Neural crest cell (in vitro differentiated cells): ENCODE measurements around the gene ERP44. TPM values are rescaled to one million over a fixed set of nuclear protein-coding genes. Genes with fewer than 3 reads are reported as not detected.

Experiments
- DNase-seq: peaks from one replicate; pipeline ENCODE4 v3.0.0; 2021; ENCODE audit warnings: low read depth, mixed read lengths, low spot score
- H3K27ac Mint-ChIP-seq: one replicate; pipeline ENCODE4 v1.8.0; 2021; ENCODE audit warnings: mild to moderate bottlenecking, mixed read lengths; ENCODE audit not compliant: unreplicated experiment
- H3K27me3 Mint-ChIP-seq: 2 replicates; pipeline ENCODE4 v1.8.0; 2021; ENCODE audit warnings: low read depth, mild to moderate bottlenecking, mixed read lengths
- H3K36me3 Mint-ChIP-seq: 2 replicates; pipeline ENCODE4 v1.8.0; 2021; ENCODE audit warnings: low read depth, mild to moderate bottlenecking, mixed read lengths
- H3K4me1 Mint-ChIP-seq: 2 replicates; pipeline ENCODE4 v1.8.0; 2021; ENCODE audit warnings: mixed read lengths
- H3K4me3 Mint-ChIP-seq: one replicate; pipeline ENCODE4 v1.8.0; 2021; ENCODE audit warnings: mild to moderate bottlenecking, mixed read lengths
- H3K9me3 Mint-ChIP-seq: 2 replicates; pipeline ENCODE4 v1.8.0; 2021; ENCODE audit warnings: mixed read lengths
- total RNA-seq: library from RNA; stranded (reverse); gene quantifications from 2 replicates; pipeline ENCODE4 v1.2.1, GENCODE V29; 2021
- TF ChIP-seq, protein P1 (sequence below): fragments of 200-600 bp; sonication (generic); conservative IDR thresholded peaks from 2 replicates; pipeline ENCODE4 v1.5.0; 2021; ENCODE audit warnings: antibody characterized with exemption, mild to moderate bottlenecking

The ERP44 gene
- total RNA-seq, 1 donor from 2014 or later, result 13.6 TPM

DNA sequence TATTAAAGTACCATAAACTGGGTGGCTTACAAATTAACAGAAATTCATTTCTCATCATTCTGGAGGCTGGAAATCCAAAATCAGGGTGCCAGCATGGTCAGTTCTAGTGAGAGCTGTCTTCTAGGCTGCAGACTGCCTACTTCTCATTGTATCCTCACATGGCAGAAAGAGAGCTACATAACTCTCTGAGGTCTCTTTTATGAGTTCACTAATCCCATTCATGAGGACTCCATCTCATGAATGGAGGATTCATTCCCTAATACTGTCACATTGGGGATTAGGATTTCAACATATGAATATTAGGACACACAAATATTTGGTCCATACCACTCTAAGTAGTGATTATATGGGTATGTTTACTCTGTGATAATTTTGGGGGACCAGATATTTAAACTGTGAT is 84.0 kb downstream of the ERP44 start:
- no peak for DNase-seq
- Mint-ChIP-seq H3K27me3 (no peaks in the 10 kb centered on the region), H3K27ac (no peak overlapping the region), H3K4me1 (no peaks in the 10 kb centered on the region), H3K9me3 (peaks cover 3% of the 10 kb centered on the region), H3K36me3 (peaks cover 11% of the 10 kb centered on the region), H3K4me3 (no peak overlapping the region)
- TF ChIP-seq, protein P1, sequence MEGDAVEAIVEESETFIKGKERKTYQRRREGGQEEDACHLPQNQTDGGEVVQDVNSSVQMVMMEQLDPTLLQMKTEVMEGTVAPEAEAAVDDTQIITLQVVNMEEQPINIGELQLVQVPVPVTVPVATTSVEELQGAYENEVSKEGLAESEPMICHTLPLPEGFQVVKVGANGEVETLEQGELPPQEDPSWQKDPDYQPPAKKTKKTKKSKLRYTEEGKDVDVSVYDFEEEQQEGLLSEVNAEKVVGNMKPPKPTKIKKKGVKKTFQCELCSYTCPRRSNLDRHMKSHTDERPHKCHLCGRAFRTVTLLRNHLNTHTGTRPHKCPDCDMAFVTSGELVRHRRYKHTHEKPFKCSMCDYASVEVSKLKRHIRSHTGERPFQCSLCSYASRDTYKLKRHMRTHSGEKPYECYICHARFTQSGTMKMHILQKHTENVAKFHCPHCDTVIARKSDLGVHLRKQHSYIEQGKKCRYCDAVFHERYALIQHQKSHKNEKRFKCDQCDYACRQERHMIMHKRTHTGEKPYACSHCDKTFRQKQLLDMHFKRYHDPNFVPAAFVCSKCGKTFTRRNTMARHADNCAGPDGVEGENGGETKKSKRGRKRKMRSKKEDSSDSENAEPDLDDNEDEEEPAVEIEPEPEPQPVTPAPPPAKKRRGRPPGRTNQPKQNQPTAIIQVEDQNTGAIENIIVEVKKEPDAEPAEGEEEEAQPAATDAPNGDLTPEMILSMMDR, result no peak

DNA sequence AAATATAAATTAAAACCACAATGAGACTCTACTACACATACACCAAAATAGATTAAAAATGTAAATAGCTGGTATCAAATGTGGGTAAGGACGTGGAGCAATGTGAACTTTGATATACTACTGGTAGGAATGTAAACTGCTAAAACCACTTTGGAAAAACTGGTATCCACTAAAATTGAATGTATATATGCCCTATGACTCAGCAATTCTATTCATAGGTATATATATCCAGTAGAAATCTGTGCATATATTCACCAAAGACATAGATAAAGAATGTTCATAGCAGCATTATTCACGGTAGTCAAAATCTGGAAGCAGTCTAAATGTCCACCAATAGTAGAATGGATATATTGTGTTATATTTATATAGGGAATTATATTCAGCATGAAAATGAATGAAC is 85.2 kb downstream of the ERP44 start:
- DNase-seq, result no peak
- H3K27me3 Mint-ChIP-seq, result no peaks in the 10 kb centered on the region
- H3K9me3 Mint-ChIP-seq, result peaks cover 3% of the 10 kb centered on the region
- H3K4me3 Mint-ChIP-seq, result no peak overlapping the region
- peaks cover 9% of the 10 kb centered on the region for H3K36me3 Mint-ChIP-seq
- TF ChIP-seq, protein P1, result no peak
- H3K27ac Mint-ChIP-seq, result no peak overlapping the region
- no peaks in the 10 kb centered on the region for H3K4me1 Mint-ChIP-seq

DNA sequence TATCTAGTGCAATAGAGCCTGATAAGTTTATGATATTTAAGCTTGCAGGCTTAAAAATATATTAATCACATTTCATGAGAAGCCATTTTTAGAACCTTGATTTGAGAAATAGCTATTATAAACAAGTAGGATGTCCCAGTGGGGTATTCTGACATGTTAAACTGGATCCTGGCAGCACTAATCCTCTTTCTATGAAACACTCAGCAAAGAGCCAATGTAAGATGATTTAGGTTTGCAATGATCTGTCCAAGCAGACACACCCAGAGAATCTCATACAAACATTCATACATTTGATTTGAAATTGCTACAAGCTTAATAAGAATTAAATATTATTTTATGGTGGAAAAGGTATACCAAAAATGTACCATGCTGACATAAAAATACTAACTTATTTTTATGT is 86.5 kb downstream of the ERP44 start:
- Mint-ChIP-seq H3K27me3 (no peaks in the 10 kb centered on the region), H3K4me1 (peaks cover 6% of the 10 kb centered on the region), H3K36me3 (peaks cover 9% of the 10 kb centered on the region), H3K27ac (no peak overlapping the region), H3K9me3 (peaks cover 3% of the 10 kb centered on the region), H3K4me3 (no peak overlapping the region)
- DNase-seq, result no peak
- TF ChIP-seq, protein P1, result no peak

DNA sequence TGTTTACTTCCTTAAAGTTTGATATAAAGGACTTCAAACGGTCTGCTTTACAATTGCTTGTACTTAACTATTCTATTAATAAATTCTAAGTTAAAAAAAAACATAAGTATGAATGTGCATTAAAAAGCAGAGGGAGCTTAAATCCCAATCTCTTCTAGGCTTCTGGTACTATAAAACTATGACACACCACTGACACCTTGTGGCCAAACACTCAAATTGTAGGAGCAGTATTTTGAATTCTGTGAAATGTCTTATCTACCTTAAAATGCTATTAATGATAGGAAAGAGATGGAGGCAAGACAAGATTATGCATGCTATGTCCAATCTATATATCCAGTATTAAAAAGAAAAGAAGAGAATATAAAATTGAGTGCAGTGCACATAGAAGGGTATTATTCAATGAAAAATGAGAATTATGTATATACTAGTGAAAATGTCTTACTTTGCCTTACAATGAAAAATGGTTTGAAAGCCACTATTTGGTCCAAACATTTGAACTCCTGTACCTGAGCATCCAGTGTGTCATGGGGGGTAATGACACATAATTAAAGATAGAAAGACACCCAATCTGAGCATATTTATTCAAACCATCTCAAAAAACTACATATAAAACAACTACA is 87.6 kb downstream of the ERP44 start:
- Mint-ChIP-seq H3K36me3 (peaks cover 9% of the 10 kb centered on the region), H3K4me1 (peaks cover 11% of the 10 kb centered on the region), H3K9me3 (peaks cover 3% of the 10 kb centered on the region), H3K27ac (no peak overlapping the region), H3K4me3 (no peak overlapping the region), H3K27me3 (no peaks in the 10 kb centered on the region)
- peak; percentile 36 for DNase-seq
- TF ChIP-seq, protein P1, result peak; percentile 81

DNA sequence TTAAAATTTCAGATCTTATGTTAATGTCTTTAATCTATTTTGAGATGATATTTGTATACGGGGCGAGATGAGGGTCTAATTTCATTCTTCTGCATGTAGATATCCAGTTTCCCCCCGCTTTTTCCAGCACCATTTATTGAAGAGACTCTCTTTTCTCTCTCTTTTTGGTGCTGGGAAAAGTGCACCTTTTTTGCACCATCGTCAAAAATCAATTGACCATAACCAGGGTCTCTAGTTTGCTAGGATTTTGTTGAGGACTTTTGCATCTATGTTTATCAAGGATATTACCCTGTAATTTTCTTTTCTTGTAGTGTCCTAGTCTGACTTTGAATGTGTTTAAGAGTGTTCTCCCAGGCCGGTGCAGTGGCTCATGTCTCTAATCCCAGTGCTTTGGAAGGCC is 99.0 kb downstream of the ERP44 start:
- TF ChIP-seq, protein P1, result no peak
- peaks cover 11% of the 10 kb centered on the region for H3K9me3 Mint-ChIP-seq
- H3K4me3 Mint-ChIP-seq, result no peak overlapping the region
- peaks cover 12% of the 10 kb centered on the region for H3K4me1 Mint-ChIP-seq
- H3K27ac Mint-ChIP-seq, result no peak overlapping the region
- H3K27me3 Mint-ChIP-seq, result no peaks in the 10 kb centered on the region
- no peak for DNase-seq
- peaks cover 61% of the 10 kb centered on the region for H3K36me3 Mint-ChIP-seq
